Activated CD4-positive, CD25-positive, alpha-beta regulatory T cell (primary cell): ENCODE data around the gene ABHD17C.

Experiments
- DNase-seq, 4 experiments: peaks; one replicate each; lab custom pipeline; 2025; lab: John Stamatoyannopoulos, UW

ABHD17C gene

GRCh38 chr15:80689716-80690115, 5.4 kb upstream of the ABHD17C start:
- no peak for DNase-seq

- no peak for DNase-seq
Observed at GRCh38 chr15:80691575-80691974, 3.5 kb upstream of the ABHD17C start.

GRCh38 chr15:80693682-80694610, 1.2 kb upstream of the ABHD17C start:
- no peak for DNase-seq

GRCh38 chr15:80694611-80695098, 455 bp upstream of the ABHD17C start:
- peak in 1 of 4 experiments; percentile 6 for DNase-seq

GRCh38 chr15:80695911-80696661, 976 bp downstream of the ABHD17C start:
- peak in 1 of 4 experiments; percentile 10 for DNase-seq

- no peak for DNase-seq
Observed at GRCh38 chr15:80697075-80697685, 2.1 kb downstream of the ABHD17C start.

GRCh38 chr15:80698676-80699075, 3.6 kb downstream of the ABHD17C start:
- DNase-seq, result no peak

GRCh38 chr15:80699981-80700380, 4.9 kb downstream of the ABHD17C start:
- no peak for DNase-seq

GRCh38 chr15:80701676-80702311, 6.7 kb downstream of the ABHD17C start:
- DNase-seq, result no peak

GRCh38 chr15:80703081-80703480, 8.0 kb downstream of the ABHD17C start:
- no peak for DNase-seq

GRCh38 chr15:80703965-80704364, 8.9 kb downstream of the ABHD17C start:
- no peak for DNase-seq

- no peak for DNase-seq
Observed at GRCh38 chr15:80706161-80706560, 11.1 kb downstream of the ABHD17C start.

- DNase-seq, result no peak
Observed at GRCh38 chr15:80709542-80709941, 14.4 kb downstream of the ABHD17C start.

- DNase-seq, result no peak
Observed at GRCh38 chr15:80710635-80711554, 15.8 kb downstream of the ABHD17C start.

- DNase-seq, result no peak
Observed at GRCh38 chr15:80711886-80712285, 16.8 kb downstream of the ABHD17C start.

- DNase-seq, result no peak
Observed at GRCh38 chr15:80712956-80713355, 17.8 kb downstream of the ABHD17C start.

- no peak for DNase-seq
Observed at GRCh38 chr15:80721476-80721875, 26.4 kb downstream of the ABHD17C start.

- no peak for DNase-seq
Observed at GRCh38 chr15:80722811-80723210, 27.7 kb downstream of the ABHD17C start.

- DNase-seq, result no peak
Observed at GRCh38 chr15:80727196-80727595, 32.1 kb downstream of the ABHD17C start.

- no peak for DNase-seq
Observed at GRCh38 chr15:80727596-80727995, 32.5 kb downstream of the ABHD17C start.

GRCh38 chr15:80730387-80730786, 35.3 kb downstream of the ABHD17C start:
- DNase-seq, result no peak
